Caki2 (cell line): ENCODE data around the gene RILPL1. TPM values are rescaled to one million over a fixed set of nuclear protein-coding genes. Genes with fewer than 3 reads are reported as not detected.
"Not testable (repeated sequence)": the region's sequence is repeated elsewhere in the genome, so short reads cannot be mapped to it uniquely, and the experiment has no call there.

Source experiments
- DNase-seq: peaks from one replicate; pipeline ENCODE4 v3.0.0-alpha.2; 2015; ENCODE audit warnings: low read depth
- in situ Hi-C: cut with HindIII; loops from 2 replicates; pipeline ENCODE4 v1.10.0; 2016; ENCODE audit warnings: low sequenced_read_pairs, low pct_unique_long_range_greater_than_20kb, mixed read lengths
- total RNA-seq: library from RNA; depleted of rRNA; stranded (reverse); fragments of >200 nt; shearing (Covaris generic); gene quantifications from 2 replicates; pipeline ENCODE4 v1.2.3, GENCODE V29; 2014; ENCODE audit warnings: low replicate concordance

RILPL1 gene
- total RNA-seq, 1 experiment from 2014 or later = 7.8 TPM

DNA sequence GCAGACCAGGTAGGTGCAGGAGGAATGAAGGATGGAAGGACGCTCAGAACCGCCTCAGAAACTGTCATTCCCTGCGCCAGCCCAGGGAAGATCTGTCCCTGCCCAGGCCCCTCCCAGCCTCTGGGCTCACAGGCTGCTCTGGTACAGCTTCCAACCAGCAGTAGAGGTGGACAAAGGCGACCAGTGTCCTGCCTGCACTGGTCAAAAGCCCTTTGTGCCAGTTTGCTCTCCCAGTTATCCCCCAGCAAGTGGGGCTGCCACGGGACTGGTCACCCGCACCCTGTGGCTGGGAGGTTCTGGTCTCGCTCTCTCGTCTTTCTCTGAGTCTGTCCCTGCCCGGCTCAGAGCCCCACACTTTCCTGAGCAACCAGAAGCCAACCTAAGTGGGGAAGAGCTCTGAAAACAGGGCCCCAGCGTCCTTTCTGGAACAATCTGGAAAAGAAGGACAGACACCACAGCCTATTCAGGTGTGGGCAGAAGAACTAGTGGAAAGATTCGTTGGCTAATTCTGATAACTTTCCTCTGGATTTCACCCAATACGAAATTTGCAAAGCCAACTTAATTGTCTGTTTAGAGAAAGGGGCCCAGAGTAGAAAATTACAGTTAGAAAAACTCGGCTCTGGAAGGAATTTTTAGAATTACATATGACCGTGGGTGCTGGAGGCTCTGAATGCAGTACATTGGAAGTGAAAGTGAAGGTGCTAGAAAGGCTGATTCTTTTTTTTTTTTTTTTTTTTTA lies 53.9 kb downstream of the RILPL1 start:
- no peak for DNase-seq
- in situ Hi-C loops = no loop called here

DNA sequence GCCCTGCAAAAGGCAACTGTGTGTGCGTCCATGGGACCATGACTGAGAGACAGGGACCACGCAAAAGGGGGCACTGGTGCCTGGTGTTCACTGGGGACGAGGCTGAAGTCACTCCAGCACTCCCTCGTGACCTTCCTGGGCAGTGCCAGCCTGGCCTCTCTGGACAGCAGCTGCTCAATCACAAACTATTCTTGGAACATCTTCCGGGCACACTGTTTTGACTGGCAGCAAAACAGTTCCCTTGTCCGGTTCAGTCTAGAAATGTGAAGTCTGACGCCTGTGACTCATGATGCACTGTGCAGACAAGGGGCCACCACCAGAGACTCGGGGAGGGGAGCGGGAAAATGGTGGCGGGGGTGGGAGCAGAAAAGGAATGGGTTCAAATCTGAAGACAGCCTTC lies 54.8 kb downstream of the RILPL1 start:
- in situ Hi-C loops = no loop called here
- peak; percentile 72 for DNase-seq

DNA sequence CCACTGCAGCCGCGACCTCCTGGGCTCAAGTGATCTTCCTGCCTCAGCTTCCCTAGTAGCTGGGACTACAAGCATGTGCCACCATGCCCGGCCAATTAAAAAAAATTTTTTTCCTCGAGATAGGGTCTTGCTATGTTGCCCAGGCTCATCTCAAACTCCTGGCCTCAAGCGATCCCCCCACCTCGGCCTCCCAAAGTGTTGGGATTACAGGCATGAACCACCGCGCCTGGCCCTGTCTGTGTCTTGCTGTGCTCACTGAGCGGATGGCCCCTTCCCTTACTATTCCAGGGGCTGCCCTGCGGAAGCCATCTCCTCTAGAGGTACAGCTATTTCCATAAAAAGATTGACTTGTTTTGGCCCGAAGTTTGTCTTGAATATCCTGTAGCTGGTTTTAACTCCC lies 55.5 kb downstream of the RILPL1 start:
- in situ Hi-C loops = no loop called here

GRCh38 chr12:123475246-123475703 lies 58.2 kb downstream of the RILPL1 start:
- DNase-seq = no peak
- in situ Hi-C loops = no loop called here

More for the DNA sequence above, 55.5 kb downstream of the RILPL1 start:
- DNase-seq = no peak

- in situ Hi-C loops = no loop called here
- peak; percentile 65 for DNase-seq
Measured at GRCh38 chr12:123474485-123475245, 58.9 kb downstream of the RILPL1 start.

DNA sequence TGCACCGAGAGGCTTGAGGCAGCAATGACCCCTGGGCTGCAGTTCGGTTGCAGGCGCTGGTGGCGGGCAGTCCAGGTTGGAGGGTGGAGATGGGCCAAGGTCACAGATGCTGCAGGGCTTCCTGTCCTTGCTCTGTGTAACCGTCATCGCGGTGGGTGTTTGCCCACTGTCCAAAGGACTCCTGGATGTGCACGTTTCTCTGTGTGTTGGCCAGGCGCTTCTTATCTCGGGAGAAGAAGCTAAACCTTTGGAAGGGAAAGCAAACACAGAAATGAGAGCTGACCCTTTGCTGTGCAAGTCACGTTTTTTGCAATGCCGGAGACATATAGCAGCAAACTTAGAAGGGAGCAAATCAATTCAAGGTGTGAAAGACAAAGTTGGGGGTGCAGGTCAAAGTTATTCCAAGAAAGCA lies 61.1 kb downstream of the RILPL1 start:
- no peak for DNase-seq
- in situ Hi-C loops = no loop called here

- DNase-seq = no peak
- in situ Hi-C loops = no loop called here
Measured at GRCh38 chr12:123471374-123472068, 62.0 kb downstream of the RILPL1 start.

DNA sequence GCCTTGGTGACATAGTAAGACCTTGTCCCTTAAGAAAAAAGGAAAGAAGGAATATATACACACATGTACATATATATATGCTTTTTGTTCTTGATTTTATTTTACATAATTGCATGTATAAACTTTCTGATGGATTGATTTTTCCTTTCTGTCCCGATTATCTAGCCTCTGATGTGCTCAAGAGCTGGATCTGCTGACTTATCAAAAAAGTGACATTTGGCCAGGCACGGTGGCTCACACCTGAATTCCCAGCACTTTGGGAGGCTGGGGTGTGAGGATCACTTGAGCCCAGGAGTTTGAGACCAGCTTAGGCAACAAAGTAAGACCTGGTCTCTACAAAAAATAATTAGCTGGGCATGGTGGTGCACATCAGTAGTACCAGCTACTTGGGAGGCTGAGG lies 63.5 kb downstream of the RILPL1 start:
- in situ Hi-C loops = no loop called here
- DNase-seq = no peak

DNA sequence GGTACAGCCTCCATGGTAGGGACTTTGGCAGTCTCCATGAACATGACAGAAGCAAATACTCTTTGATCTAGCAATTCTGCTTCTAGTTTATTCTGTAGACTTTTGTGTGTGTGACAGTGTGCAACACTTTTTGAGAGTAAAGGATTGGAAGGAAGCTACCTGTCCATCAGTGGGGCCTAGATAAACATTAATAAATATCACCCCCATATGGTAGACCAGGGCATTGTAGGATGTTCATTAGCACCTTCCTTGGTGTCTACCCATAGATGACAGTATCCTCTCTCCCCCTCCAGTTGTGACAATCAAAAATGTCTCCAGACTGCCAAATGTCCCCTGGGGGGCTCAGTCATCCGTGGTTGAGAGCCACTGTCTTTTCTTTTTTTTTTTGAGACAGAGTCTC lies 64.7 kb downstream of the RILPL1 start:
- no peak for DNase-seq
- in situ Hi-C loops = no loop called here

GRCh38 chr12:123465084-123465483 lies 68.4 kb downstream of the RILPL1 start:
- no peak for DNase-seq
- in situ Hi-C loops = no loop called here

DNA sequence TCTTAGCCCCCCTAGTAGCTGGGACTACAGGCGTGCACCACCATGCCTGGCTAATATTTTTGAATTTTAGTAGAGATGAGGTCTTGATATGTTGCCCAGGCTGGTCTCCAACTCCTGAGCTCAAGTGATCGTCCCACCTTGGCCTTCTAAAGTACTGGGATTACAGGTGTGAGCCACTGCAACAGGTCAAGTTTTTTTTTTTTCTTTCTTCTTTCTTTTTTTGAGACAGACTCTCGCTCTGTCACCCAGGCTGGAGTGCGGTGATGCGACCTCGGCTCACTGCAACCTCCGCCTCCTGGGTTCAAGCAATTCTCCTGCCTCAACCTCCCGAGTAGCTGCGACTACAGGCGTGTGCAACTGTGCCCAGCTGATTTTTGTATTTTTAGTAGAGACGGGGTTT lies 70.3 kb downstream of the RILPL1 start:
- in situ Hi-C loops, DNase-seq: not testable (repeated sequence)

- in situ Hi-C loops = no loop called here
- DNase-seq = peak; percentile 88
Measured at GRCh38 chr12:123457980-123458779, 75.3 kb downstream of the RILPL1 start, which contains the start of gene SNRNP35. TSS of gene SNRNP35 (plus strand) at chr12:123458139. CDS start at chr12:123465541, 7,402 bp downstream.

- DNase-seq = no peak
- in situ Hi-C loops = no loop called here
Measured at GRCh38 chr12:123453165-123453564, 80.4 kb downstream of the RILPL1 start.

DNA sequence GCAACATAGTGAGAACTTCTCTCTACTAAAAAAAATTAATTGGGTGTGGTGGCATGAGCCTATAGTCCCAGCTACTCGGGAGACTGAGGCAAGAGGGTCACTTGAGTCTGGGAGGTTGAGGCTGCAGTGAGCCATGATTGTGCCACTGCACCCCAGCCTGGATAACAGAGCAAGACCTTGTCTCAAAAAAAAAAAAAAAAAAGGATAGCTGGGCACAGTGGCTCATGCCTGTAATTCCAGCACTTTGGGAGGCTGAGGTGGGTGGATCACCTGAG lies 81.3 kb downstream of the RILPL1 start:
- DNase-seq, in situ Hi-C loops: not testable (repeated sequence)

DNA sequence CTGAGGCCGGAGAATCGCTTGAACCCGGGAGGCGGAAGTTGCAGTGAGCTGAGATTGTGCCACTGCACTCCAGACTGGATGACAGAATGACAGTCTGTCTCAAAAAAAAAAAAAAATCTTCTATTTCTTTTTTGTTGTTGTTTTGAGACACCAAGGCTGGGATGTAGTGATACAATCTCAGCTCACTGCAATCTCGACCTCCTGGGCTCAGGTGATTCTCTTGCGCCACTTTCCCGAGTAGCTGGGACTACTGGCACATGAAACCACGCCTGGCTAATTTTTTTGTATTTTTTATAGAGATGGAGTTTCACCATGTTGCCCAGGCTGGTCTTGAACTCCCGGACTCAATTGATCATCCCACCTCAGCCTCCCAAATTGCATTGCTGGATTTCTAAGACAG lies 82.9 kb downstream of the RILPL1 start:
- in situ Hi-C loops = no loop called here
- DNase-seq = no peak

DNA sequence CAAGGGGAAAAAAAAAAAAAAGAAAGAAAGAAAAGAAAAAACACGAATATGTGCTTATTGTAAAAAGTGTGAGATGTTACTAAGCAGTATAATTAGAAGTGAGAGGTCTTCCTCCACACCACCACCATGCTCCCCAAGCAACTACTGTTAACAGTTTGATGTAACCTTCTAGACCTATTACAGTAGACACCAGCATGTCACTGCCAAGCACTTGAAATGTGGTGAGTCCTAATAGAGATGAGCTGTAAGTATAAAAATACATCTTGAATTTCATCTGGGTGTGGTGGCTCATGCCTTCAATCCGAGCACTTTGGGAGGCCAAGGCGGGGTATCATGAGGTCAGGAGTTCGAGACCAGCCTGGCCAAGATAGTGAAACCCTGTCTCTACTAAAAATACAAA lies 83.7 kb downstream of the RILPL1 start:
- DNase-seq = no peak
- in situ Hi-C loops = no loop called here

DNA sequence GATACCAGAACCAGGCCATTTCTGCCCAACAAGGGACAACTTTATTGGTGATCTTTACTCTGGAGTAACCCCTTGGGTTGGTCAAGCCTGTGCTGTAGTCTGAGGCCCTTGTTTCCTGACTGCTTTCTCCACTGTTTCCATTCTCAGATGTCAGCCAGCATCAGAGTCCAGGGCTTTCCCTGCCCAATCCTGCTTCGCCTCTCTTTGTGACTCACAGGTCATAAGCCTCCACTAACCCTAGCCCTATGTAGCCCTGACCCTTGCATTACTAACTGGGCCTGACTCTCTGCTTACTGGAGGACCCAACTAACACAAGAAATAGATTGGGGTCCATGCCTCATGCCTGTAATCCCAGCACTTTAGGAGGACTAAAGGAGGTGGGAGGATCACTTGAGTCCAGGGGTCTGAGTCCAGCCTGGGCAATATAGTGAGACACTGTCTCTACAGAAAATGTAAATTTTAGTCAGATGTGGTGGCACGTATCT lies 84.2 kb downstream of the RILPL1 start:
- no peak for DNase-seq
- in situ Hi-C loops = no loop called here

- in situ Hi-C loops = no loop called here
- DNase-seq = no peak
Measured at GRCh38 chr12:123446333-123446713, 87.2 kb downstream of the RILPL1 start.
